ENCODE results near the gene LRRK1. TPM values are rescaled to one million over a fixed set of nuclear protein-coding genes. Genes with fewer than 3 reads are reported as not detected.

Gene LRRK1
- total RNA-seq, 4 donors from 2014 or later: 9.4 to 35.5 (median 16.9) TPM

GRCh38 chr15:101115786-101116680 is 196.9 kb downstream of the LRRK1 start:
- ATAC-seq (ENCODE audit: low FRiP score): peak; percentile 38
- DNase-seq (ENCODE audit: low spot score): no peak
- TF ChIP-seq CTCF (IDR thresholded peaks at IDR 0.05): no peak

GRCh38 chr15:101116681-101116976 is 197.5 kb downstream of the LRRK1 start:
- TF ChIP-seq CTCF (IDR thresholded peaks at IDR 0.05): no peak
- ATAC-seq (ENCODE audit: low FRiP score) (no peak), DNase-seq (ENCODE audit: low spot score) (no peak)

DNA sequence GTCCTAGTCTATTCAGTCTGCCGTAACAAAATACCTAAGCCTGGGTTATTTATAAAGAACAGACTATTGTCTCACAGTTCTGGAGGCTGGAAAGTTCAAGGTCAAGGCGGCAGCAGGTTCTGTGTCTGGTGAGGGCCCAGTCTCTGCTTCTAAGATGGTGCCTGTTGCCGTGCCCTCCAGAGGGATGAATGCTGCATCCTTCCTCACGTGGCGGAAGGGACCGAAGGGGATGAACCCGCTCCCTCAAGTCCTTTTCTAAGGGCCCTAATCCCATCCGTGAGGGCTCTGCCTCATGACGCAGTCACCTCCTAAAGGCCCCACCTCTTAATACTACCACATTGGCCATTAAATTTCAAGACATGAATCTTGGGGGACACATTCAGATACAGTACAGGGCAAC is 199.0 kb downstream of the LRRK1 start:
- DNase-seq (ENCODE audit: low spot score) (no peak), ATAC-seq (ENCODE audit: low FRiP score) (no peak)
- no peak for TF ChIP-seq CTCF (IDR thresholded peaks at IDR 0.05)

GRCh38 chr15:101118615-101119014 is 199.5 kb downstream of the LRRK1 start:
- ATAC-seq (ENCODE audit: low FRiP score) (no peak), DNase-seq (ENCODE audit: low spot score) (no peak)
- no peak for TF ChIP-seq CTCF (IDR thresholded peaks at IDR 0.05)

- DNase-seq (ENCODE audit: low spot score) (no peak), ATAC-seq (ENCODE audit: low FRiP score) (no peak)
- no peak for TF ChIP-seq CTCF (IDR thresholded peaks at IDR 0.05)
Measured at GRCh38 chr15:101119181-101119580, 200.0 kb downstream of the LRRK1 start.

Other genes starting within 250 kb of the LRRK1 start
- gene ALDH1A3, start 39.5 kb upstream of the LRRK1 start, total RNA-seq: 1,000 to 10,000 TPM in 1 of 4 donors, 100 to 1,000 TPM in 2, 10 to 100 TPM in 1; 61.3 to 1,088 (median 519) TPM